ENCODE measurements around the gene DLG5. TPM values are rescaled to one million over a fixed set of nuclear protein-coding genes. Genes with fewer than 3 reads are reported as not detected.

The DLG5 gene
- total and polyA plus RNA-seq, 4 donors, result 1.2 to 7.1 (median 4.6) TPM

- TF ChIP-seq RXRA (IDR thresholded peaks at IDR 0.05) (no peak), MAX (IDR thresholded peaks at IDR 0.05) (no peak), RAD21 (IDR thresholded peaks at IDR 0.05) (no peak), CTCF (IDR thresholded peaks at IDR 0.05; ENCODE audit: low read depth, low read length, missing input control) (no peak), HNF4G (IDR thresholded peaks at IDR 0.05) (no peak), JUND (IDR thresholded peaks at IDR 0.05) (no peak), TAF1 (conservative IDR thresholded peaks at IDR 0.05) (no peak)
- Histone ChIP-seq H3K4me3 (ENCODE audit: low read depth in 1 of 3, low read length in 3 of 3) (no peak overlapping the region), H3K9me3 (ENCODE audit: control insufficient read depth in 4 of 4, low read length in 3 of 4) (no peaks in the 10 kb centered on the region), H3K4me1 (ENCODE audit: control insufficient read depth in 4 of 4, insufficient read depth in 4 of 4, low read length in 3 of 4) (no peaks in the 10 kb centered on the region), H3K27ac (ENCODE audit: low read depth in 1 of 2, low read length in 2 of 2) (no peak overlapping the region), H3K36me3 (ENCODE audit: control insufficient read depth in 4 of 4, insufficient read depth in 3 of 4, low read depth in 1 of 4, low read length in 3 of 4) (no peaks in the 10 kb centered on the region), H3K27me3 (ENCODE audit: control insufficient read depth in 4 of 4, insufficient read depth in 4 of 4, low read length in 3 of 4) (no peaks in the 10 kb centered on the region), H3K9ac (ENCODE audit: low read depth in 1 of 2, low read length in 2 of 2) (no peak overlapping the region)
- 64% methylated on average over 4 of the region's 4 CpGs for WGBS
- DNase-seq (ENCODE audit: low spot score), result no peak
Measured at GRCh38 chr10:77959384-77959783, 32.8 kb upstream of the DLG5 start.

- H3K27me3 ChIP-seq (ENCODE audit: control insufficient read depth in 4 of 4, insufficient read depth in 4 of 4, low read length in 3 of 4), result no peaks in the 10 kb centered on the region
- TF ChIP-seq SP1 (IDR thresholded peaks at IDR 0.05), result no peak
- TF ChIP-seq REST (IDR thresholded peaks at IDR 0.05), result no peak
- no peak for TF ChIP-seq MAX (IDR thresholded peaks at IDR 0.05)
- no peak for TF ChIP-seq NR2F2 (IDR thresholded peaks at IDR 0.05)
- no peak for TF ChIP-seq FOXA2 (IDR thresholded peaks at IDR 0.05)
- TF ChIP-seq RAD21 (IDR thresholded peaks at IDR 0.05), result no peak
- no peak for TF ChIP-seq HNF4A (conservative IDR thresholded peaks at IDR 0.05)
- TF ChIP-seq TAF1 (conservative IDR thresholded peaks at IDR 0.05), result no peak
- TF ChIP-seq GABPA (IDR thresholded peaks at IDR 0.05 in 1 of 2, conservative IDR thresholded peaks at IDR 0.05 in 1 of 2), result no peak
Measured at GRCh38 chr10:77955136-77955535, 28.6 kb upstream of the DLG5 start.

GRCh38 chr10:77949167-77949566 is 22.6 kb upstream of the DLG5 start:
- Histone ChIP-seq H3K27ac (ENCODE audit: low read depth in 1 of 2, low read length in 2 of 2) (no peak overlapping the region), H3K4me1 (ENCODE audit: control insufficient read depth in 4 of 4, insufficient read depth in 4 of 4, low read length in 3 of 4) (no peaks in the 10 kb centered on the region), H3K27me3 (ENCODE audit: control insufficient read depth in 4 of 4, insufficient read depth in 4 of 4, low read length in 3 of 4) (no peaks in the 10 kb centered on the region), H3K9ac (ENCODE audit: low read depth in 1 of 2, low read length in 2 of 2) (no peak overlapping the region), H3K9me3 (ENCODE audit: control insufficient read depth in 4 of 4, low read length in 3 of 4) (peaks cover 3 to 20% (median 7%) of the 10 kb centered on the region in 4 donors), H3K4me3 (ENCODE audit: low read depth in 1 of 3, low read length in 3 of 3) (no peak overlapping the region), H3K36me3 (ENCODE audit: control insufficient read depth in 4 of 4, insufficient read depth in 3 of 4, low read depth in 1 of 4, low read length in 3 of 4) (no peaks in the 10 kb centered on the region)
- 65% methylated on average over 7 of the region's 7 CpGs for WGBS
- no peak for DNase-seq (ENCODE audit: low spot score)
- TF ChIP-seq MAX (IDR thresholded peaks at IDR 0.05) (no peak), CTCF (IDR thresholded peaks at IDR 0.05; ENCODE audit: low read depth, low read length, missing input control) (no peak), ATF3 (IDR thresholded peaks at IDR 0.05) (no peak)

More at GRCh38 chr10:77955136-77955535, 28.6 kb upstream of the DLG5 start:
- H3K36me3 ChIP-seq (ENCODE audit: control insufficient read depth in 4 of 4, insufficient read depth in 3 of 4, low read depth in 1 of 4, low read length in 3 of 4), result no peaks in the 10 kb centered on the region
- peaks cover 3 to 20% (median 7%) of the 10 kb centered on the region in 4 donors for H3K9me3 ChIP-seq (ENCODE audit: control insufficient read depth in 4 of 4, low read length in 3 of 4)
- H3K4me3 ChIP-seq (ENCODE audit: low read depth in 1 of 3, low read length in 3 of 3), result no peak overlapping the region
- 81% methylated on average over 1 of the region's 1 CpG for WGBS
- no peak for DNase-seq (ENCODE audit: low spot score)
- H3K9ac ChIP-seq (ENCODE audit: low read depth in 1 of 2, low read length in 2 of 2), result no peak overlapping the region
- H3K27ac ChIP-seq (ENCODE audit: low read depth in 1 of 2, low read length in 2 of 2), result no peak overlapping the region
- no peaks in the 10 kb centered on the region for H3K4me1 ChIP-seq (ENCODE audit: control insufficient read depth in 4 of 4, insufficient read depth in 4 of 4, low read length in 3 of 4)
